NOMO-1 treated with DMSO at 0.1 percent for 48 hours (cell line): ENCODE data around the gene ARL5A.
"Not testable (repeated sequence)": the region's sequence is repeated elsewhere in the genome, so short reads cannot be mapped to it uniquely, and the experiment has no call there.

Experiments
- DNase-seq: peaks from one replicate; lab custom pipeline; 2025; ENCODE audit not compliant: unreplicated experiment; lab: John Stamatoyannopoulos, UW

The ARL5A gene

GRCh38 chr2:151828143-151828889 lies at the start of gene ARL5A:
Gene ARL5A (minus strand): TSS chr2:151828421. CDS start chr2:151828176, 245 bp downstream.
- peak; percentile 93 for DNase-seq

GRCh38 chr2:151875631-151876030 lies 47.4 kb upstream of the ARL5A start:
- not testable (repeated sequence) for DNase-seq

GRCh38 chr2:151872463-151872862 lies 44.2 kb upstream of the ARL5A start:
- DNase-seq = no peak

GRCh38 chr2:151869291-151869690 lies 41.1 kb upstream of the ARL5A start:
- DNase-seq = no peak

- no peak for DNase-seq
Measured at GRCh38 chr2:151862700-151863099, 34.5 kb upstream of the ARL5A start.

GRCh38 chr2:151861174-151861573 lies 33.0 kb upstream of the ARL5A start:
- no peak for DNase-seq

- DNase-seq = peak; percentile 5
Measured at GRCh38 chr2:151860613-151861146, 32.5 kb upstream of the ARL5A start.

- no peak for DNase-seq
Measured at GRCh38 chr2:151860210-151860609, 32.0 kb upstream of the ARL5A start.

GRCh38 chr2:151857650-151858049 lies 29.4 kb upstream of the ARL5A start:
- no peak for DNase-seq

GRCh38 chr2:151855111-151855510 lies 26.9 kb upstream of the ARL5A start:
- peak; percentile 68 for DNase-seq

GRCh38 chr2:151853070-151853758 lies 25.0 kb upstream of the ARL5A start:
- DNase-seq = no peak

GRCh38 chr2:151852260-151853069 lies 24.2 kb upstream of the ARL5A start:
- no peak for DNase-seq

- DNase-seq = no peak
Measured at GRCh38 chr2:151851761-151852160, 23.5 kb upstream of the ARL5A start.

- DNase-seq = no peak
Measured at GRCh38 chr2:151849413-151850010, 21.3 kb upstream of the ARL5A start.

GRCh38 chr2:151845884-151846283 lies 17.7 kb upstream of the ARL5A start:
- no peak for DNase-seq

GRCh38 chr2:151845481-151845880 lies 17.3 kb upstream of the ARL5A start:
- DNase-seq = no peak

GRCh38 chr2:151844211-151844896 lies 16.1 kb upstream of the ARL5A start:
- DNase-seq = peak; percentile 51

GRCh38 chr2:151843691-151844061 lies 15.5 kb upstream of the ARL5A start:
- DNase-seq = no peak

- no peak for DNase-seq
Measured at GRCh38 chr2:151842830-151843690, 14.8 kb upstream of the ARL5A start.

- peak; percentile 30 for DNase-seq
Measured at GRCh38 chr2:151841047-151841424, 12.8 kb upstream of the ARL5A start.
